ENCODE results near the gene ANAPC1.
"Not testable (repeated sequence)": the region's sequence is repeated elsewhere in the genome, so short reads cannot be mapped to it uniquely, and the experiment has no call there.

DNA sequence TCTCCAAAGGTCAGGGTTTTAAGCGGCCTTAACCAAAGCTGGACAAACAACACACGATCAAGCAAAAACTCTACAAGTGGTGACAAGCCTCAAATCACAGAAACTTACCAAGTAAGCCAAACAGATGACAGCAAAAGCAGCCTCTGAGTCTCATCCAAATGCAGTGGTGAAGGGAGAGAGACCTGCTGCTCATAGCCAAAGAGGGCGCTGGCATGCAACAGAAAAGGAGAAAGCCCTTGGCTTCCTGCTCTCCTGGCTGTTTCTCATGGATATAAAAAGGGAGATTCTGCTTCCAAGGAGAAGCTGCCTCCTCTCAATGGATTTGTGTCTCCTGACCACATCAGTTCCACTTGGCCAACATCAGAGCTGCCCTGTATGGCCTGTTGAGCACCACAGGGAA, 142.5 kb downstream of the ANAPC1 start:
- not testable (repeated sequence) for TF ChIP-seq POLR2A (IDR thresholded peaks at IDR 0.05)
- TF ChIP-seq, protein P1, sequence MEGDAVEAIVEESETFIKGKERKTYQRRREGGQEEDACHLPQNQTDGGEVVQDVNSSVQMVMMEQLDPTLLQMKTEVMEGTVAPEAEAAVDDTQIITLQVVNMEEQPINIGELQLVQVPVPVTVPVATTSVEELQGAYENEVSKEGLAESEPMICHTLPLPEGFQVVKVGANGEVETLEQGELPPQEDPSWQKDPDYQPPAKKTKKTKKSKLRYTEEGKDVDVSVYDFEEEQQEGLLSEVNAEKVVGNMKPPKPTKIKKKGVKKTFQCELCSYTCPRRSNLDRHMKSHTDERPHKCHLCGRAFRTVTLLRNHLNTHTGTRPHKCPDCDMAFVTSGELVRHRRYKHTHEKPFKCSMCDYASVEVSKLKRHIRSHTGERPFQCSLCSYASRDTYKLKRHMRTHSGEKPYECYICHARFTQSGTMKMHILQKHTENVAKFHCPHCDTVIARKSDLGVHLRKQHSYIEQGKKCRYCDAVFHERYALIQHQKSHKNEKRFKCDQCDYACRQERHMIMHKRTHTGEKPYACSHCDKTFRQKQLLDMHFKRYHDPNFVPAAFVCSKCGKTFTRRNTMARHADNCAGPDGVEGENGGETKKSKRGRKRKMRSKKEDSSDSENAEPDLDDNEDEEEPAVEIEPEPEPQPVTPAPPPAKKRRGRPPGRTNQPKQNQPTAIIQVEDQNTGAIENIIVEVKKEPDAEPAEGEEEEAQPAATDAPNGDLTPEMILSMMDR (IDR thresholded peaks at IDR 0.05), result not testable (repeated sequence)

Measured in breast epithelium (tissue), 3 donors.